ENCODE measurements around the gene PTPRH. TPM values are rescaled to one million over a fixed set of nuclear protein-coding genes. Genes with fewer than 3 reads are reported as not detected.
A peak's percentile ranks its signal among the peaks of the same experiment; 100 is the strongest.

Gene PTPRH
- total RNA-seq, 1 donor from 2014 or later: not detected

DNA sequence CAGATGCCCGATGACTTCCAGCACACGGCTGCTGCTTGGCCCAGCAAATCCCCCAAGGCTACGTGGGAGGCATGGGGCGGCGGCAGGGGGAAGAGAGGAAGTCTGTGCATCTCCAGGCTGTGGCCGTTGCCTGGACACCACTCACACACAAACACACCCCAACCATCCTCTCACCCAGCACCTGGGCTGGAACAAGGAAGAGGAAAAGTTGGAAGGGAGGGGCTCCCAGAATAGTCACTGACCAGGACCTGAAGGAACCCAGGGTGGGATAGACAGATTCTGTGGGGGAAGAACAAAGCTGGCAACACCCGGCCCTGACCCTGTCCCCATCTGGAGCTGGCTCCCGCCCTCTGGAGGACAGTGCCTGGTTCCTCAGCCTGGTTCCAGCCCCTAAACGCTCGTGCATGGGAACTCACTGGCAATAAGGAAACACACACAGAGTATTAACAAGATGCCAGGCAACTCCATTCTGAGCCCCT lies 38.4 kb upstream of the PTPRH start:
- peaks cover 12% of the 10 kb centered on the region for H3K36me3 Mint-ChIP-seq (ENCODE audit: unreplicated experiment)
- peaks cover 22% of the 10 kb centered on the region for H3K4me1 Mint-ChIP-seq (ENCODE audit: unreplicated experiment)
- DNase-seq (ENCODE audit: extremely low spot score, unreplicated experiment): no peak
- TF ChIP-seq, protein P1, sequence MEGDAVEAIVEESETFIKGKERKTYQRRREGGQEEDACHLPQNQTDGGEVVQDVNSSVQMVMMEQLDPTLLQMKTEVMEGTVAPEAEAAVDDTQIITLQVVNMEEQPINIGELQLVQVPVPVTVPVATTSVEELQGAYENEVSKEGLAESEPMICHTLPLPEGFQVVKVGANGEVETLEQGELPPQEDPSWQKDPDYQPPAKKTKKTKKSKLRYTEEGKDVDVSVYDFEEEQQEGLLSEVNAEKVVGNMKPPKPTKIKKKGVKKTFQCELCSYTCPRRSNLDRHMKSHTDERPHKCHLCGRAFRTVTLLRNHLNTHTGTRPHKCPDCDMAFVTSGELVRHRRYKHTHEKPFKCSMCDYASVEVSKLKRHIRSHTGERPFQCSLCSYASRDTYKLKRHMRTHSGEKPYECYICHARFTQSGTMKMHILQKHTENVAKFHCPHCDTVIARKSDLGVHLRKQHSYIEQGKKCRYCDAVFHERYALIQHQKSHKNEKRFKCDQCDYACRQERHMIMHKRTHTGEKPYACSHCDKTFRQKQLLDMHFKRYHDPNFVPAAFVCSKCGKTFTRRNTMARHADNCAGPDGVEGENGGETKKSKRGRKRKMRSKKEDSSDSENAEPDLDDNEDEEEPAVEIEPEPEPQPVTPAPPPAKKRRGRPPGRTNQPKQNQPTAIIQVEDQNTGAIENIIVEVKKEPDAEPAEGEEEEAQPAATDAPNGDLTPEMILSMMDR (IDR thresholded peaks at IDR 0.05): no peak
- H3K9me3 Mint-ChIP-seq (ENCODE audit: unreplicated experiment): no peaks in the 10 kb centered on the region
- H3K4me3 Mint-ChIP-seq (ENCODE audit: unreplicated experiment): no peak overlapping the region
- no peaks in the 10 kb centered on the region for H3K27me3 Mint-ChIP-seq (ENCODE audit: unreplicated experiment)
- H3K27ac Mint-ChIP-seq (ENCODE audit: unreplicated experiment): peak overlapping the region; percentile 62

DNA sequence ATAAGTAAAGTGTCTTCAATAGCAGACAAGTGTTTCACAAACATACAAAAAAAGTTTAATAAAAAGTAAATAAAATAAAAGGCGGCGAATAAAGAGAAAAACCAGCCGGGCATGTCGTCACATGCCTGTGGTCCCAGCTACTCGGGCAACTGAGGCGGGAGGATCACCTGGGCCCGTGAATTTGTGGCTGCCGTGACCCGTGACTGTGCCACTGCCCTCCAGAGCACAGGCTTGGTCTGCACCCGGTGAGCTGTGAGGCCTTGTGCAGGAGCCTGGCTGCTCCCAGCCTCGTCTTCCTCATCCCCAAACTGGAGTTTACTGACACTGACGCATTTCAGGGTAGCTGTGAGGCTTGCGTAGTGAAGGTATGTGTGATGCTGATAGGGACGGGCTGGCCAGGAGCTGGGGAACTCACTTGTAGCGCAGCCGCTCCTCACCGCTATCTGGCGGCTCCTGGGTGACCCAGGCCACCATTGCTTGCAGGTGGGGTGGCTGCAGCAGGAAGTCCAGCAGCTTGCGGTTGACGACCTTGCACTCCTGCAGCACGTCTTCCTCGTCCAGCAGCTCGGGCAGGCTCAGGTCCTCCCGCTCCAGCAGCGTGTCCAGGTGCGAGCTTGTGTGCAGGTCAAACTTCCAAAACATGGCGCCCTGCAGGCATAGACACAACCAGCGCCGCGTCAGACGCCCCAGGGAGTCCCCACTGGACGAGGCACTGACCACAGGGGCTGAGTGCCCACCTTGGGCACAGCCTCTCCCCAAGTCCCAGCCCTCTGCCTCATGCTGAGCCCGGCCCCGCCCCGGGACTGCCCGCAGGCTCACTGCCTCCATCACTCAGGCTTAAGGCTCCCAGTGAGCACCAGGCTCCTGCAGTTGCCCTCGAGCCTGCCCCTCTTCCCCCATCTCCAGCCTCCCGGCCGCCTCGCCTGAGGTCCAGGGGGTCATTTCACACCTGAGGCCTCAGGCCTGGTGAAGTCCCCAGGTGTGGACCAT lies 37.5 kb upstream of the PTPRH start:
- DNase-seq (ENCODE audit: extremely low spot score, unreplicated experiment): no peak
- H3K36me3 Mint-ChIP-seq (ENCODE audit: unreplicated experiment): peaks cover 13% of the 10 kb centered on the region
- TF ChIP-seq, protein P1 (IDR thresholded peaks at IDR 0.05): no peak
- no peak overlapping the region for H3K4me3 Mint-ChIP-seq (ENCODE audit: unreplicated experiment)
- H3K27me3 Mint-ChIP-seq (ENCODE audit: unreplicated experiment): no peaks in the 10 kb centered on the region
- H3K27ac Mint-ChIP-seq (ENCODE audit: unreplicated experiment): no peak overlapping the region
- no peaks in the 10 kb centered on the region for H3K9me3 Mint-ChIP-seq (ENCODE audit: unreplicated experiment)
- H3K4me1 Mint-ChIP-seq (ENCODE audit: unreplicated experiment): peaks cover 22% of the 10 kb centered on the region

DNA sequence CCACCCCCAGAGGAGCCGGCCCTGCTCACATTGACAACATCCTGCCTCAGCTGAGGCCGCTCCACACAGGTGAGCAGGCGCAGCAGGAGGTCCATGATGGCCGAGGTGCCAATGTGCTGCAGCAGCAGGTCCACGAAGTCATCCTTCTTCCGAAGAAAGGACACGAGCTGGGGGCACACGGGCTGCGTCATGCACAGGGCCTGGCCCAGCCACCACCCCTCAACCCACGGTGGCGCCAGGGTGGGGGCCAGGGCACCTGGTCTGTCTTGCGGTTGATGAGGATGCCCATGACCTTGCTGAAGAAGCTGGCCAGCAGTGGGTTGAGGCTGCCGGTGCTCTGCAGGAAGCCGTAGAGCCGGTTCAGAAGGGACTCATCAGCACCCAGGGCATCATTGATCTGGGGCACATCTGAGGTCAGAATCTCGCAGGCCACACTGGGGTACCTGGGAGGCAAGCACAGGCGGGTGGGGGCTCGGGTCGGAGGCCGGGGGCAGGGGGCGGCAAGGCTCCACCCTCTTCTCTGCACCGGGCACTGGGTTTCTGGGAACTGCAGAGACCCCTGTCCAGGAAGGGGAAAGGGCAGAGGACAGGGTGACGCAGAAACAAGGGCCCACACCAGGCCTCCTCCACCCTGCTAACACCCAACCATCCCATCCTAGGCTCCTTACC lies 36.1 kb upstream of the PTPRH start:
- no peak overlapping the region for H3K4me3 Mint-ChIP-seq (ENCODE audit: unreplicated experiment)
- H3K36me3 Mint-ChIP-seq (ENCODE audit: unreplicated experiment): peaks cover 20% of the 10 kb centered on the region
- no peaks in the 10 kb centered on the region for H3K9me3 Mint-ChIP-seq (ENCODE audit: unreplicated experiment)
- peaks cover 17% of the 10 kb centered on the region for H3K4me1 Mint-ChIP-seq (ENCODE audit: unreplicated experiment)
- TF ChIP-seq, protein P1 (IDR thresholded peaks at IDR 0.05): no peak
- DNase-seq (ENCODE audit: extremely low spot score, unreplicated experiment): no peak
- H3K27ac Mint-ChIP-seq (ENCODE audit: unreplicated experiment): no peak overlapping the region
- H3K27me3 Mint-ChIP-seq (ENCODE audit: unreplicated experiment): no peaks in the 10 kb centered on the region

DNA sequence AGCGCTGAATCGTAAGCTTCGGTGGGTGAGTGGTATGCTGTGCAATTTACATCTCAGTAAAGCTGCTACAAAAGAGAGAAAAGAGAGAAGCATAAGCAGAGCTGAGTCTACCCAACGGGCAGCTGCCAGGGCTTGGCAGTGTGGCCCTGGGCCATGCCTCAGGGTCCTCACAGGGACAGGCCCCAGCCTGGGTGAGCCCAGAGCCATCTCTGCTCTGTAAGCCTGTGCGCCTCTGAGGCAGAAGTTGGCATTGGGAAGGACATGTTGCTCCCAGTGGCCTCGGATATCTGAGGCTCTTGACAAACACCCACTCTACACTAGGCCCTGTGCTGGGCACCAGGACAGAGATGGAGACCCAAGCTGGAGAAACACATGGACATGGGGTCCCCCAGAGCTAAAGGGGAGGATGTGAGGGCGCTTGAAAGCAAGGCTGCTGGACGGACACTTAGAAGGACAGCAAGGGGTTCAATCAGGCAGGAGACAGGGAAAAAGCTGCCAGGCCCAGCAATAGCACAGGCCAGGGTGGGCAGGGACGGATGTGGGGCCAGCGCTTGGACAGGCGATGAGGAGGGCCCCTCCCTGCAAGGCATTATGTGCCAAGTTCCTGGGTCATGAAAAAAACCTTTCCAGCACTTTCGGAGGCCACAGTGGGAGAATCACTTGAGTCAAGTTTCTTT lies 34.8 kb upstream of the PTPRH start:
- TF ChIP-seq, protein P1 (IDR thresholded peaks at IDR 0.05): no peak
- H3K36me3 Mint-ChIP-seq (ENCODE audit: unreplicated experiment): peaks cover 22% of the 10 kb centered on the region
- DNase-seq (ENCODE audit: extremely low spot score, unreplicated experiment): no peak
- no peak overlapping the region for H3K27ac Mint-ChIP-seq (ENCODE audit: unreplicated experiment)
- no peaks in the 10 kb centered on the region for H3K27me3 Mint-ChIP-seq (ENCODE audit: unreplicated experiment)
- H3K4me1 Mint-ChIP-seq (ENCODE audit: unreplicated experiment): peaks cover 17% of the 10 kb centered on the region
- no peaks in the 10 kb centered on the region for H3K9me3 Mint-ChIP-seq (ENCODE audit: unreplicated experiment)
- H3K4me3 Mint-ChIP-seq (ENCODE audit: unreplicated experiment): no peak overlapping the region
